NB4 (cell line): ENCODE results near the gene CDC34.

Experiments used
- POLR2A ChIP-seq: IDR thresholded peaks from 2 replicates; pipeline ENCODE4 v1.6.1; 2011; ENCODE audit warnings: mild to moderate bottlenecking; ENCODE audit not compliant: insufficient read length; ENCODE audit errors: extremely low read depth
- TF ChIP-seq, protein P1 (sequence below): IDR thresholded peaks from one replicate; pipeline ENCODE4 v1.5.1; 2012; ENCODE audit warnings: low read depth, low read length
- TF ChIP-seq, protein P2 (sequence below): IDR thresholded peaks from 2 replicates; pipeline ENCODE4 v1.6.1; 2011; ENCODE audit warnings: low read depth, low read length

DNA sequence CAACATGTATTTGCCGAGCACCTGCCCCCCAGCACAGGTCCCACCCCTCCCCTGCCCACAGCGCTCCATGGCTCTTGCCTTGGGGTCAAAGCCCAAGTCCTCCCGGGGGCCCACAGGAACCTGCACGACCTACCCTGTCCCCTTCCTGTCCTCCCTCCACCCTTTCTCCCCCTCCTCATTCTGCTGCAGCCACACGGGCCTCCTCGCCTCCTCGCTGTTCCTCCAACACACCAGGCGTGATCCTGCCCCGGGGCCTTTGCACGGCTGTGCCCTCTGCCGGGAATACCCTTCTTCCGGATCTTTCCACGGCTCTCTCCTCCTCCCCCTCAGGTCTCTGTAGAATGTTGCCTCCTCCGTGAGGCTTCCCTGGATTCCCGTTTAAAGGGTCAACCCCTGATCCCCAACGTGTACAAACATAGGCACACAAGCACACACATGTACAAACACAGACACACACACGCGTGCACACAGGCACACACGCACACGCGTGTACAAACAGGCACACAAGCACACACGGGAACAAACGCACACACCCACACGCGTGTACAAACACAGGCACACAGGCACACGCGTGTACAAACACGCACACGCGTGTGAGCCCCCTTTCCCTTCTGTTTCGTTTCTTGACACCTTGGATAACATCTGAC lies 32.5 kb upstream of the CDC34 start:
- TF ChIP-seq, protein P1, sequence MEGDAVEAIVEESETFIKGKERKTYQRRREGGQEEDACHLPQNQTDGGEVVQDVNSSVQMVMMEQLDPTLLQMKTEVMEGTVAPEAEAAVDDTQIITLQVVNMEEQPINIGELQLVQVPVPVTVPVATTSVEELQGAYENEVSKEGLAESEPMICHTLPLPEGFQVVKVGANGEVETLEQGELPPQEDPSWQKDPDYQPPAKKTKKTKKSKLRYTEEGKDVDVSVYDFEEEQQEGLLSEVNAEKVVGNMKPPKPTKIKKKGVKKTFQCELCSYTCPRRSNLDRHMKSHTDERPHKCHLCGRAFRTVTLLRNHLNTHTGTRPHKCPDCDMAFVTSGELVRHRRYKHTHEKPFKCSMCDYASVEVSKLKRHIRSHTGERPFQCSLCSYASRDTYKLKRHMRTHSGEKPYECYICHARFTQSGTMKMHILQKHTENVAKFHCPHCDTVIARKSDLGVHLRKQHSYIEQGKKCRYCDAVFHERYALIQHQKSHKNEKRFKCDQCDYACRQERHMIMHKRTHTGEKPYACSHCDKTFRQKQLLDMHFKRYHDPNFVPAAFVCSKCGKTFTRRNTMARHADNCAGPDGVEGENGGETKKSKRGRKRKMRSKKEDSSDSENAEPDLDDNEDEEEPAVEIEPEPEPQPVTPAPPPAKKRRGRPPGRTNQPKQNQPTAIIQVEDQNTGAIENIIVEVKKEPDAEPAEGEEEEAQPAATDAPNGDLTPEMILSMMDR = no peak
- TF ChIP-seq POLR2A = no peak
- TF ChIP-seq, protein P2, sequence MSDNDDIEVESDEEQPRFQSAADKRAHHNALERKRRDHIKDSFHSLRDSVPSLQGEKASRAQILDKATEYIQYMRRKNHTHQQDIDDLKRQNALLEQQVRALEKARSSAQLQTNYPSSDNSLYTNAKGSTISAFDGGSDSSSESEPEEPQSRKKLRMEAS = no peak
